ENCODE results near the gene PHOX2A.
"Not testable (repeated sequence)": the region's sequence is repeated elsewhere in the genome, so short reads cannot be mapped to it uniquely, and the experiment has no call there.

The PHOX2A gene

GRCh38 chr11:72221386-72222075, 22.4 kb downstream of the PHOX2A start:
- DNase-seq: peak; percentile 62

GRCh38 chr11:72220696-72221363, 23.1 kb downstream of the PHOX2A start:
- DNase-seq: peak; percentile 53

GRCh38 chr11:72218251-72218745, 25.7 kb downstream of the PHOX2A start:
- peak; percentile 37 for DNase-seq

GRCh38 chr11:72217841-72218240, 26.1 kb downstream of the PHOX2A start:
- DNase-seq: peak; percentile 10

GRCh38 chr11:72216638-72217037, 27.3 kb downstream of the PHOX2A start, which contains the start of gene FOLR2:
TSS of gene FOLR2 (plus strand) at chr11:72216794. CDS start at chr11:72218585, 1,791 bp downstream.
- peak; percentile 19 for DNase-seq

- DNase-seq: peak; percentile 10
Measured at GRCh38 chr11:72209101-72209500, 34.9 kb downstream of the PHOX2A start.

- peak; percentile 10 for DNase-seq
Measured at GRCh38 chr11:72208281-72208680, 35.7 kb downstream of the PHOX2A start.

GRCh38 chr11:72206794-72207193, 37.2 kb downstream of the PHOX2A start:
- DNase-seq: peak; percentile 47

- DNase-seq: no peak
Measured at GRCh38 chr11:72204886-72205285, 39.1 kb downstream of the PHOX2A start.

- peak; percentile 6 for DNase-seq
Measured at GRCh38 chr11:72203163-72203562, 40.8 kb downstream of the PHOX2A start.

GRCh38 chr11:72202571-72202970, 41.4 kb downstream of the PHOX2A start:
- DNase-seq: peak; percentile 21

GRCh38 chr11:72201445-72201844, 42.5 kb downstream of the PHOX2A start:
- DNase-seq: not testable (repeated sequence)

- DNase-seq: peak; percentile 50
Measured at GRCh38 chr11:72195518-72196270, 48.3 kb downstream of the PHOX2A start.

- no peak for DNase-seq
Measured at GRCh38 chr11:72191961-72192381, 52.0 kb downstream of the PHOX2A start, which contains the start of gene FOLR1. TSS of gene FOLR1 (plus strand) at chr11:72192140. CDS start at chr11:72192174, 34 bp downstream.

- DNase-seq: no peak
Measured at GRCh38 chr11:72190631-72191071, 53.3 kb downstream of the PHOX2A start.

- DNase-seq: no peak
Measured at GRCh38 chr11:72189455-72190250, 54.3 kb downstream of the PHOX2A start.

Data from activated effector memory CD4-positive, alpha-beta T cell treated with anti-CD3 and anti-CD28 coated beads, Interleukin-2, amount 50 U/mL, for 16 hours (primary cell).